Stimulated activated CD8-positive, alpha-beta memory T cell treated with anti-CD3 and anti-CD28 coated beads, Interleukin-4, amount 100 ng/mL, for 24 hours (primary cell): ENCODE measurements around the gene INKA2.

Experiments
- DNase-seq: peaks from one replicate; pipeline ENCODE4 v3.0.0-alpha.2; 2020; ENCODE audit warnings: low read depth

The INKA2 gene

GRCh38 chr1:111702504-111703050, 36.6 kb downstream of the INKA2 start:
- no peak for DNase-seq

GRCh38 chr1:111699268-111699667, 39.9 kb downstream of the INKA2 start:
- DNase-seq = no peak

GRCh38 chr1:111696330-111696729, 42.9 kb downstream of the INKA2 start:
- DNase-seq = no peak

- no peak for DNase-seq
These were observed 43.4 kb downstream of the INKA2 start for GRCh38 chr1:111695801-111696200.

GRCh38 chr1:111691886-111692285, 47.3 kb downstream of the INKA2 start:
- DNase-seq = no peak

GRCh38 chr1:111690306-111690617, 48.9 kb downstream of the INKA2 start:
- no peak for DNase-seq
